Sigmoid colon (tissue), 7 donors: ENCODE results near the gene DCLRE1C. TPM values are rescaled to one million over a fixed set of nuclear protein-coding genes. Genes with fewer than 3 reads are reported as not detected.
"Not testable (repeated sequence)": the region's sequence is repeated elsewhere in the genome, so short reads cannot be mapped to it uniquely, and the experiment has no call there.

Experiments
- DNase-seq: peaks from one replicate; pipeline ENCODE4 v3.0.0-alpha.2; 2019
- H3K27ac ChIP-seq, 4 donors: fragments of 200-600 bp; sonication (generic); one replicate each; pipeline ENCODE4 v1.5.1; 2016 to 2019; ENCODE audit warnings: mild to moderate bottlenecking in 1 of 4
- H3K27me3 ChIP-seq, 3 donors: fragments of 200-600 bp; sonication (generic); one replicate each; pipeline ENCODE4 v1.5.1; 2019; ENCODE audit warnings: mild to moderate bottlenecking in 1 of 3
- H3K36me3 ChIP-seq, 4 donors: fragments of 200-600 bp; sonication (generic); one replicate each; pipeline ENCODE4 v1.5.1; 2016 to 2019
- H3K4me1 ChIP-seq, 4 donors: fragments of 200-600 bp; sonication (generic); one replicate each; pipeline ENCODE4 v1.5.1; 2017 to 2019
- H3K4me3 ChIP-seq, 4 donors: fragments of 200-600 bp; sonication (generic); one replicate each; pipeline ENCODE4 v1.5.1; 2017 to 2019; ENCODE audit warnings: mild to moderate bottlenecking in 2 of 4, moderate library complexity in 1 of 4
- H3K9me3 ChIP-seq, 4 donors: fragments of 200-600 bp in 3 of 4; sonication (generic) in 3 of 4; one replicate each; pipeline versions ENCODE4 v1.5.1 to v1.6.1; 2013 to 2019
- EP300 ChIP-seq, 4 donors: sonication (generic); formaldehyde crosslinking; IDR thresholded peaks; one replicate each; pipeline ENCODE4 v1.6.1; 2017; ENCODE audit warnings: antibody characterized with exemption in 4 of 4
- POLR2A ChIP-seq, 2 donors: fragments of 450-650 bp; IDR thresholded peaks; one replicate each; pipeline ENCODE4 v1.6.1; 2016; ENCODE audit warnings: antibody characterized with exemption in 2 of 2, mild to moderate bottlenecking in 2 of 2, moderate library complexity in 2 of 2
- POLR2AphosphoS5 ChIP-seq, 4 donors: sonication (generic); formaldehyde crosslinking; IDR thresholded peaks; one replicate each; pipeline ENCODE4 v1.6.1; 2017; ENCODE audit warnings: antibody characterized with exemption in 4 of 4
- WGBS, 2 donors: extraction: QIAGEN DNeasy Blood & Tissue Kit; methylation state at CpG; one replicate each; pipeline ENCODE4 v1.1.7; 2013; 5-methylcytosine and 5-hydroxymethylcytosine counted together
- intact Hi-C: fragments of 100-400 bp; cut with DNase I; formaldehyde crosslinking; loops from one replicate; pipeline ENCODE4 v1.15.1; 2023
- polyA plus RNA-seq, 3 donors: library from polyadenylated mRNA; stranded (reverse); fragments of 200-250 nt; gene quantifications; one replicate each; pipeline ENCODE4 v1.2.3, GENCODE V29; 2013
- total RNA-seq, 4 donors: library from RNA; depleted of rRNA; stranded (reverse); fragments of >200 nt; gene quantifications; one replicate each; pipeline ENCODE4 v1.1.0, GENCODE V29; 2016
- TF ChIP-seq, protein P1 (sequence below), 4 experiments: fragments of 450-650 bp in 3 of 4; fragments of 200-600 bp in 1 of 4; IDR thresholded peaks; one replicate each; pipeline ENCODE4 v1.5.1; 2016 to 2019; ENCODE audit warnings: antibody characterized with exemption in 4 of 4, mild to moderate bottlenecking in 3 of 4, moderate library complexity in 2 of 4
- donor health status: healthy with polysubstance abuse.
- donor health status: Bipolar disorder and iron deficiency.
- donor health status: healthy.

Gene DCLRE1C
- total and polyA plus RNA-seq, 7 donors: 5.4 to 17.5 (median 9.9) TPM

DNA sequence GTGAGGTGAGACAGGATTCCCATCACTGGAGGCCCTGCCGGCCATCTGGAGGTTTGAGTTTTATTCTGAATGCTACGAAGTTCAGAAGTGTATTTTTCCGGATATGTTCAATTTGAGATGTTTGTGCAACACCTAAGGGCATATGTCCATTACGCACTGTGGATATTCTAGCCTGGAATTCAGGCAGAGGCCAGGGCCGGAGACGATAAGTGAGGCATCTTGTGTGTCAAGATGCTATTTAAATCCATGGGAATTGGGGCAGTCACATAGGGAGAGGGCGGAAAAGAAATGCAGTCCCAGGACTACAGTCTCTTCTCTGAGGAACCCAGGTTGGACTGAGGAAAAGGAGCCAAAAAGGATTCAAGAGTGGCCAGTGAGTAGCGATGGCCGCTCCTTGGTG, 77.1 kb downstream of the DCLRE1C start:
- intact Hi-C loops: loop anchor here (5.0 kb wide), 3 partner anchors 221 to 1529 kb away; partner anchors contain the start of genes NMT2, RPP38 and SEPHS1
- no peak for DNase-seq
- peak overlapping the region; percentile 94 to 95 (median 94) for H3K27ac ChIP-seq
- no peak overlapping the region for H3K4me3 ChIP-seq
- TF ChIP-seq POLR2A (IDR thresholded peaks at IDR 0.05): no peak
- WGBS, 2 donors: 94% methylated on average over 9 of the region's 9 CpGs
- no peaks in the 10 kb centered on the region for H3K36me3 ChIP-seq
- H3K4me1 ChIP-seq: peaks cover 0 to 32% (median 17%) of the 10 kb centered on the region in 4 donors
- no peaks in the 10 kb centered on the region for H3K27me3 ChIP-seq
- no peaks in the 10 kb centered on the region for H3K9me3 ChIP-seq

DNA sequence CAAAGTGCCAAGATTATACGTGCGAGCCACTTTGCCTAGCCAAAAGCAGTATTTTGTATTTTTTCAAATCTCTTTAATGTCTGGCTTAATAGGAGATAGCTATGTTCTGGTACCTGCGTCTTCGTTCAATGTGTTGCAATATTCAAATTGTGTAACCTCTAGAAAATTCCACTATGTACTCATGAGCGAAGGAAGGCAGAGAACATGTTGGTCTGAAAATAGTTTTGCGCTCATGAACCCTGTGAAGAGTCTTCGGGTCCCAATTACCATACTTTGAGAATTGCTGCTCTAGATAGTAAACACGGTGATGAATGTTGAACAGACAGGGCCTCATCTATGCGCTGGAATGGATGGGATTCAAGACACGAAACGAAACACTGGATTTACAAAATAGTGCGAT, 78.0 kb downstream of the DCLRE1C start:
- WGBS, 2 donors: 96 to 97% methylated on average over 12 of the region's 12 CpGs
- Histone ChIP-seq H3K27ac (no peak overlapping the region), H3K36me3 (peaks cover 0 to 4% (median 0%) of the 10 kb centered on the region in 4 donors), H3K27me3 (no peaks in the 10 kb centered on the region), H3K4me1 (peaks cover 0 to 32% (median 17%) of the 10 kb centered on the region in 4 donors), H3K4me3 (no peak overlapping the region), H3K9me3 (no peaks in the 10 kb centered on the region)
- intact Hi-C loops: loop anchor here (5.0 kb wide), 3 partner anchors 221 to 1529 kb away; partner anchors contain the start of genes NMT2, RPP38 and SEPHS1
- no peak for TF ChIP-seq POLR2AphosphoS5 (IDR thresholded peaks at IDR 0.05)
- TF ChIP-seq EP300 (IDR thresholded peaks at IDR 0.05): no peak
- TF ChIP-seq, protein P1, sequence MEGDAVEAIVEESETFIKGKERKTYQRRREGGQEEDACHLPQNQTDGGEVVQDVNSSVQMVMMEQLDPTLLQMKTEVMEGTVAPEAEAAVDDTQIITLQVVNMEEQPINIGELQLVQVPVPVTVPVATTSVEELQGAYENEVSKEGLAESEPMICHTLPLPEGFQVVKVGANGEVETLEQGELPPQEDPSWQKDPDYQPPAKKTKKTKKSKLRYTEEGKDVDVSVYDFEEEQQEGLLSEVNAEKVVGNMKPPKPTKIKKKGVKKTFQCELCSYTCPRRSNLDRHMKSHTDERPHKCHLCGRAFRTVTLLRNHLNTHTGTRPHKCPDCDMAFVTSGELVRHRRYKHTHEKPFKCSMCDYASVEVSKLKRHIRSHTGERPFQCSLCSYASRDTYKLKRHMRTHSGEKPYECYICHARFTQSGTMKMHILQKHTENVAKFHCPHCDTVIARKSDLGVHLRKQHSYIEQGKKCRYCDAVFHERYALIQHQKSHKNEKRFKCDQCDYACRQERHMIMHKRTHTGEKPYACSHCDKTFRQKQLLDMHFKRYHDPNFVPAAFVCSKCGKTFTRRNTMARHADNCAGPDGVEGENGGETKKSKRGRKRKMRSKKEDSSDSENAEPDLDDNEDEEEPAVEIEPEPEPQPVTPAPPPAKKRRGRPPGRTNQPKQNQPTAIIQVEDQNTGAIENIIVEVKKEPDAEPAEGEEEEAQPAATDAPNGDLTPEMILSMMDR (IDR thresholded peaks at IDR 0.05): no peak
- no peak for TF ChIP-seq POLR2A (IDR thresholded peaks at IDR 0.05)
- no peak for DNase-seq

DNA sequence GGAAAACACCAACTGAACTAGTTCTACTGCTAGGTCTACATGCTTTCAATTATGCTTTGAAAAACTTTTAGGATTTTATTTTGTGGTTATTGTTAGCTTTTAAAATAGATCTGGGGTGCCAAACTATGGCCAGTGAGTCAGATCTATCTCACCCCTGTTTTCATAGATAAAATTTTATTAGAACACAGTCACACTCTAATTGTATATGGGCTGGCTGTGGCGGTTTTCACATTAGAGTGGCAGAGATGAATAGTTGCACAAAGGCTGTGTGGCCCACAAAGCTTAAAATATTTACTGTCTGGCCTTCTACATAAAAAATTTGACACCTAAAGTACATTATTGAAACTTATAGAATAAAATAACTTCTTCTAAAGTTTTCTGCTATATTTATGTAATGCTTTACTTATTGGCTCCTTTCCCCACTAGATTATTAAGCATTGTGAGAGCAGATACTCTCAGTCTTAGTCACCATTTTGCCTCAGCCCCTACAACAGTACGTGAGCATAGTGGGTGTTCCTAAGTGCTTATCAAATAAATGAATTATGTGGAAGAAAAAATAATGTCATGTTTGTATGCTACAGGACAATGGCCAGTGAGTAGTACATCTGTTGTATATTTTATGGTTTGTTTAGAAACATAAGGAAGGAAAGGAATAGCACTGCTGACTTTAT, 80.7 kb downstream of the DCLRE1C start:
- H3K27ac ChIP-seq: no peak overlapping the region
- H3K4me1 ChIP-seq: peaks cover 0 to 18% (median 6%) of the 10 kb centered on the region in 4 donors
- TF ChIP-seq EP300 (IDR thresholded peaks at IDR 0.05) (no peak), POLR2A (IDR thresholded peaks at IDR 0.05) (no peak)
- H3K36me3 ChIP-seq: peaks cover 0 to 22% (median 1%) of the 10 kb centered on the region in 4 donors
- H3K27me3 ChIP-seq: no peaks in the 10 kb centered on the region
- DNase-seq: no peak
- no peaks in the 10 kb centered on the region for H3K9me3 ChIP-seq
- no peak overlapping the region for H3K4me3 ChIP-seq
- intact Hi-C loops: no loop called here
- WGBS, 2 donors: 56 to 68% methylated on average over 2 of the region's 2 CpGs

DNA sequence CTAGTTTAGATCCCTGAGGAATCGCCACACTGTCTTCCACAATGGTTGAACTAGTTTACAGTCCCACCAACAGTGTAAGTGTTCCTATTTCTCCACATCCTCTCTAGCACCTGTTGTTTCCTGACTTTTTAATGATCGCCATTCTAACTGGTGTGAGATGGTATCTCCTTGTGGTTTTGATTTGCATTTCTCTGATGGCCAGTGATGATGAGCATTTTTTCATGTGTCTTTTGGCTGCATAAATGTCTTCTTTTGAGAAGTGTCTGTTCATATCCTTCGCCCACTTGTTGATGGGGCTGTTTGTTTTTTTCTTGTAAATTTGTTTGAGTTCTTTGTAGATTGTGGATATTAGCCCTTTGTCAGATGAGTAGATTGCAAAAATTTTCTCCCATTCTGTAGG, 89.0 kb downstream of the DCLRE1C start:
- H3K4me3 ChIP-seq, H3K27ac ChIP-seq, DNase-seq, H3K9me3 ChIP-seq, intact Hi-C loops, H3K27me3 ChIP-seq, H3K4me1 ChIP-seq: not testable (repeated sequence)
- WGBS, 2 donors: 92 to 93% methylated on average over 3 of the region's 3 CpGs
- H3K36me3 ChIP-seq: peaks cover 0 to 49% (median 8%) of the 10 kb centered on the region in 4 donors

DNA sequence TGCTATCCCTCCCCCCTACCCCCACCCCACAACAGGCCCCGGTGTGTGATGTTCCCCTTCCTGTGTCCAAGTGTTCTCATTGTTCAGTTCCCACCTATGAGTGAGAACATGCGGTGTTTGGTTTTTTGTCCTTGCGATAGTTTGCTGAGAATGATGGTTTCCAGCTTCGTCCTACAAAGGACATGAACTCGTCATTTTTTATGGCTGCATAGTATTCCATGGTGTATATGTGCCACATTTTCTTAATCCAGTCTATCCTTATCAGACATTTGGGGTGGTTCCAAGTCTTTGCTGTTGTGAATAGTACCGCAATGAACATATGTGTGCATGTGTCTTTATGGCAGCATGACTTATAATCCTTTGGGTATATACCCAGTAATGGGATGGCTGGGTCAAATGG, 89.4 kb downstream of the DCLRE1C start:
- DNase-seq, H3K4me1 ChIP-seq, intact Hi-C loops, H3K27ac ChIP-seq, H3K4me3 ChIP-seq, H3K9me3 ChIP-seq, H3K27me3 ChIP-seq: not testable (repeated sequence)
- H3K36me3 ChIP-seq: peaks cover 0 to 45% (median 8%) of the 10 kb centered on the region in 4 donors
- WGBS, 2 donors: 97% methylated on average over 6 of the region's 6 CpGs

DNA sequence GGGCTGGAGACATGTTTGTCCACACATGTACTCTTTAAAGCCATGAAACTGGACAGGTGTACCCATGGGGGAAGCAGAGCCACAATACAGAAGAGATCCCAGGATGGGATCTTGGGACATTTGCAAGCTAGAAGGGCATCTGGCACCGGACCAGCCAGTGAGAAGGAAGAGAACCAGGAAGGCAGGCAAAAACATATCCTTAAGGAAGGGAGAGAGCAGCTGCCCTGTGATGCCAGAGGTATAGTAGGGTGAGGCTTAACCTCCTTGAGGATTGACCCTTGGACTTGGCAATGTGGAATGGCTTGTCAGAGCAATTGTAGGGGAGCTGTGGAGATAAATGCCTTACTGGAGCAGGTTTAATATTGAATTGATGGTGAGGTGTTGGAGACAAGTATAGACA, 93.1 kb downstream of the DCLRE1C start:
- 14 to 67% methylated on average over 1 of the region's 1 CpG for WGBS, 2 donors
- intact Hi-C loops: no loop called here
- peaks cover 0 to 35% (median 9%) of the 10 kb centered on the region in 4 donors for H3K36me3 ChIP-seq

More for the DNA sequence above, 93.1 kb downstream of the DCLRE1C start:
- Histone ChIP-seq H3K4me1 (no peaks in the 10 kb centered on the region), H3K27ac (no peak overlapping the region), H3K27me3 (no peaks in the 10 kb centered on the region), H3K9me3 (no peaks in the 10 kb centered on the region), H3K4me3 (no peak overlapping the region)
- no peak for DNase-seq
- TF ChIP-seq POLR2A (IDR thresholded peaks at IDR 0.05) (no peak), EP300 (IDR thresholded peaks at IDR 0.05) (no peak), POLR2AphosphoS5 (IDR thresholded peaks at IDR 0.05) (no peak)
- TF ChIP-seq, protein P1 (IDR thresholded peaks at IDR 0.05): no peak
